ENCODE measurements around the gene ZNF568.

The ZNF568 gene

DNA sequence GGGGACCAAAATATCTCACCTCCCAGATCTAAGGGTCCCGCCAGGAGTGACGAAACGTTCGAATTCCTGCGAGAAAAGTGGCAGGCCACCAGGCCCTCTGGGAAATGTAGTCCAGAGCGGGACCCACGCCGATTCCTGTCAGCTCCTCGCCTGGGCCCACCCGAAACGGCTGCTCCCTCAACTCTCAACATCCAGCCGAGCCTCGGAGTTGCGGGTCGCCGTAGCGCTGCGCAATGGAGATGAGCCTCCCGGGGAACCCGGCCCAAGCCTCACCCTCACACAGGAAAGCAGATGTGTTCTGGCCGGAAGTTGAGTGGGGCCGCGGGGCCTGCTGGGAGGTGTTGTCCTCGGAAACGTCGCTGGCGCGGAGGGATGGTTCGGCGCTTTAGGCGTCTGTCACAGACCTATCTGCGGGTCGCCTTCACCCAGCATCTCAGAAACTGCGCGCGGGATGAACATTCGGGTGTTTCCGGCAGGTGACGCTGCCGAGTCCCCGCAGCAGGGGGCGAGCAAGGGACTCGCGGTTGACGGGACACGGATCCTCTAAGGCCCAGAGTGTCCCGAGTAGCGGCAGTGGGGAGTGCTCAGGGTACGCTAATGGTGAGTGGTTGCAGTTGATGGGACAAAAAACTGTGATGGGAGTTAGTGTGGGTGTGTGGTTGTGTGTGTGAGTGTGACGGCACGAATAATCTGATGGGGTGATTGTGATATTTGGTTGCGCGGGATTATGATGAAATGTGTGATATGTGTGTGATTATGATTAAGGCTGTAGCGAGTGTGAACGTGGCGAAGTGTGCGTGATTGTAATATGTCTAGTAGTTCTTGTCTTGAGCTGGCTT, at the start of gene ZNF568, which contains the start of gene ZNF829:
Gene ZNF568, plus strand, starts transcription at position 341 of the 839 bp plus-strand sequence. CDS start 6,439 bp downstream, outside the sequence.
Gene ZNF829, minus strand, starts transcription at position 300 of the 839 bp plus-strand sequence. CDS start 1,124 bp downstream, outside the sequence.
- peak; percentile 99 for DNase-seq

DNA sequence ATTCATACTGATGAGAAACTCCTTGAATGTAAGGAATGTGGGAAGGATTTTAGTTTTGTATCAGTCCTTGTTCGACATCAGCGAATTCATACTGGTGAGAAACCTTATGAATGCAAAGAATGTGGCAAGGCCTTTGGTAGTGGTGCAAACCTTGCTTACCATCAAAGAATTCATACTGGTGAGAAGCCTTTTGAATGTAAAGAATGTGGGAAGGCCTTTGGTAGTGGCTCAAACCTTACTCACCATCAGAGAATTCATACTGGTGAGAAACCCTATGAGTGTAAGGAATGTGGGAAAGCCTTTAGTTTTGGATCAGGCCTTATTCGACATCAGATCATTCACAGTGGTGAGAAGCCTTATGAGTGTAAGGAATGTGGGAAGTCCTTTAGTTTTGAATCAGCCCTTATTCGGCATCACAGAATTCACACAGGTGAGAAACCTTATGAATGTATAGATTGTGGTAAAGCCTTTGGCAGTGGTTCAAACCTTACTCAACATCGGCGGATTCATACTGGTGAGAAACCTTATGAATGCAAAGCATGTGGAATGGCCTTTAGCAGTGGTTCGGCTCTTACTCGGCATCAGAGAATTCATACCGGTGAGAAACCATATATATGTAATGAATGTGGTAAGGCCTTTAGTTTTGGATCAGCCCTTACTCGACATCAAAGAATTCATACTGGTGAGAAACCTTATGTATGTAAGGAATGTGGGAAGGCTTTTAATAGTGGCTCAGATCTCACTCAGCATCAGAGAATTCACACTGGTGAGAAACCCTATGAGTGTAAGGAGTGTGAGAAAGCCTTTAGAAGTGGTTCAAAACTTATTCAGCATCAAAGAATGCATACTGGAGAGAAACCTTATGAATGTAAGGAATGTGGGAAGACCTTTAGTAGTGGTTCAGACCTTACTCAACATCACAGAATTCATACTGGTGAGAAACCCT, 38.9 kb upstream of the ZNF568 start:
- no peak for DNase-seq

- DNase-seq: no peak
Measured at GRCh38 chr19:36891768-36892357, 24.3 kb upstream of the ZNF568 start.

DNA sequence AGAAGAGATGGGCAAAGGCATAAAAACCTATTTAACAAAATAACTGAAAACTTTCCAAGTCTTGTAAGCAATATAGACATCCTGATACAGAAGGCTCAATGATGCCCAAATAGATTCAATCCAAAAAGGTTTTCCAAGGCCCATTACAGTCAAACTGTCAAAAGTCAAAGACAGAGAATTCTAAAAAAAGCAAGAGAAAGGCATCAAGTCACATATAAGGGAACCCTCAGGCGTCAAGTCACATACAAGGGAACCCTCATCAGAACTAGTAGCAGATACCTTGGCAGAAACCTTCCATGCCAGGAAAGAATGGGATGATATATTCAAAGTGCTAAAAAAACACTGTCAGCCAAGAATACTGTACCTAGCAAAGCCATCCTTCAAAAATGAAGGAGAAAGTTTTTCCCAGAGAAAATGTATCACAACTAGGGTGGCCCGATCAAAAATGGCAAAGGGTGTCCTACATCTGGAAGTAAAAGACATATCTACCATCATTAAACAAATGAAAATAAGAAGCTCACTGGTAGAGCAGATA, 21.2 kb upstream of the ZNF568 start:
- no peak for DNase-seq

- DNase-seq: no peak
Measured at GRCh38 chr19:36898422-36898821, 17.7 kb upstream of the ZNF568 start.

DNA sequence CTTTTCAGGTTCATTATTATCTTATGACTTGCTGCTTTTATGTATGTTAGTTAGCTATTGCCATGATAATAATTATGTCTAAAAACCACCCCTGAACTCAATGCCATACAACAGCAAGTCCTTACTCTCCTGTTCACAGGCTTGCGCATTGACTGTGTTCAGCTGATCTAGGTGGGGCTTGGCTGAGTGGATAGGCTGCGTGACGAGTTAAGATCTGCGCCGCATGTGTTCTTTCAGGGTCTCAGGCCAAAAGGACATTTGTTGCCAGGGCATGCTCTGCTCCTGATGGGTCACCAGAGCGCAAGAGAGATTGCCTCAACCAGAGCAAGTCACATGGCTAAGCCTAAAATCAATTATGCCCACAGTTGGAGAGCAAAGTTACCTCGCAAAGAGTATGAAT, 859 bp downstream of the ZNF568 start:
- peak; percentile 19 for DNase-seq

DNA sequence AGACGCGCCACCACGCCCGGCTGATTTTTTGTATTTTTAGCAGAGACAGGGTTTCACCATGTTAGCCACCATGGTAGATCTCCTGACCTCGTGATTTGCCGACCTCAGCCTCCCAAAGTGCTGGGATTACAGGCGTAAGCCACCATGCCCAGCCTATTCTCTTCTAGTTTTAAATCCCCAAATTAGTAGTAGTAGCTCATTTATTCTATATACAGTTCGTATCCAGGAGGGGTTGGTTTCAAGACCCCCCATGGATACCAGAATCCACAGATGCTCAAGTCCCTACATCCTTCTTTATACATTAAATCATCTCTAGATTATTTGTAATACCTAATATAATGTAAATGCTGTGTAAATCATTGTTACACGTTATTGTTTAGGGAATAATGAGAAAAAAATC, 2.0 kb downstream of the ZNF568 start:
- no peak for DNase-seq

GRCh38 chr19:36931684-36932083, 15.6 kb downstream of the ZNF568 start:
- no peak for DNase-seq

DNA sequence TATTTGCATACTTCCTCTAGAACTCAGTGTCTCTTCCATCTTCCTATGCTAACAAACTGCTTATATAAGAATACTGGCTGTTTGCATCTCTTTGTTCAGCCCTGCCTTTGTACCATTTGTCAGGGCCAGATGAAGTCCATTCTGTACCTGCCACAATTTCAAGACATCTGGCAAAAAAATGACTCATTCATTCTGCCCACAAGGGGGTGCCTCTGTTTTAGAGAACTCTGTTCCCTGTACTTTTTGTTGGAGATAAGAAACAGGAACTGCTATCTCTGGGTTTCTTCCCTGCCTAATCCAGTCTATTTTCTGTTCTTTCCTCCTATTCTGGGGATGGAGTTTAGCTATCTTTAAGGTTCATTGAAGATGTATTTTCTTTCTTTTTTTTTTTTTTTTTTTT, 23.0 kb downstream of the ZNF568 start:
- no peak for DNase-seq

DNA sequence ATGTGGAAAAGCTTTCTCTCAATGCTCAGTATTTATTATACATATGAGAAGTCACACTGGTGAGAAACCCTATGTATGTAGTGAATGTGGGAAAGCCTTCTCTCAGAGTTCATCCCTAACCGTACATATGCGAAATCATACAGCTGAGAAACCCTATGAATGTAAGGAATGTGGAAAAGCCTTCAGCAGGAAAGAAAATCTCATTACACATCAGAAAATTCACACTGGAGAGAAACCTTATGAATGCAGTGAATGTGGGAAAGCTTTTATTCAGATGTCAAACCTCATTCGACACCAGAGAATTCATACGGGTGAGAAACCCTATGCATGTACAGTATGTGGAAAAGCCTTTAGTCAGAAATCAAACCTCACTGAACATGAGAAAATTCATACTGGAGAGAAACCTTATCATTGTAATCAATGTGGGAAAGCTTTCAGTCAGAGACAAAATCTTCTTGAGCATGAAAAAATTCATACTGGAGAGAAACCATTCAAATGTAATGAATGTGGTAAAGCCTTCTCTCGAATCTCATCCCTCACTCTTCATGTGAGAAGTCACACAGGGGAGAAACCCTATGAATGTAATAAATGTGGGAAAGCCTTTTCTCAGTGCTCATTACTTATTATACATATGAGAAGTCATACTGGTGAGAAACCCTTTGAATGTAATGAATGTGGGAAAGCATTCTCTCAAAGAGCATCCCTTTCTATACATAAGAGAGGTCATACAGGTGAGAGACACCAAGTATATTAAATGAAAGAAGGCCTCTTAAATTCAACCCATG, 34.4 kb downstream of the ZNF568 start:
- DNase-seq: no peak

DNA sequence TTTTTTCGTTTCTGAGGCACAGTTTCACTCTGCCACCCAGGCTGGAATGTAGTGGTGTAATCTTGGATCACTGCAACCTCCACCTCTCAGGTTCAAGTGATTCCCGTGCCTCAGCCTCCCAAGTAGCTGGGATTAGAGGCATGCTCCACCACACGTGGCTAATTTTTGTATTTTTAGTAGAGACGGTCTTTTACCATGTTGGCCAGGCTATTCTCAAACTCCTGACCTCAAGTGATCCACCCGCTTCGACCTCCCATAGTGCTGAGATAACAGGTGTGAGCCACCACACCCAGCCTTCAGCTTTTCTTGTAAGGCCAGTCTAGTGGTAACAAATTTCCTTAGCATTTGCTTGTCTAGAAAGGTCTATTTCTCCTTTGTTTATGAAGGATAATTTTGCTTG, 46.2 kb downstream of the ZNF568 start:
- no peak for DNase-seq

DNA sequence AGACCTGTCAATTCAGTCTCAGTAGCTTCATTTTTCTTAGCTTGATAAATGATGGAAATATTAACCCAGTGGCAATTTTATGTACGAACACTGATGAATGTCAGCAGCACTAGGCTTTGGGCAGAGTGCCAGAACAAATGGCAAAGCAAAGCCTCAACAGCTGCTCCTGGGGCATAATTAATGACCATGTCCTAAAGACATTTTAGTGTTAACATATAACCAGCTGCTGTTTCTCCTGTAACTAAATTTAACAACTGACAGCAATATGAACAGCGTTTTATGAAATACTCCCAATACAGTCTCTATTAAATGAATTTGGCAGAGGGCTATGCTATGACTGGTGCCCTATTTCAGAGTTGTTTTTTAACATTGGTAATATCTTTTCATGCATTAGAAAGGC, 47.1 kb downstream of the ZNF568 start:
- DNase-seq: no peak

- no peak for DNase-seq
Measured at GRCh38 chr19:36972571-36972970, 56.4 kb downstream of the ZNF568 start.

DNA sequence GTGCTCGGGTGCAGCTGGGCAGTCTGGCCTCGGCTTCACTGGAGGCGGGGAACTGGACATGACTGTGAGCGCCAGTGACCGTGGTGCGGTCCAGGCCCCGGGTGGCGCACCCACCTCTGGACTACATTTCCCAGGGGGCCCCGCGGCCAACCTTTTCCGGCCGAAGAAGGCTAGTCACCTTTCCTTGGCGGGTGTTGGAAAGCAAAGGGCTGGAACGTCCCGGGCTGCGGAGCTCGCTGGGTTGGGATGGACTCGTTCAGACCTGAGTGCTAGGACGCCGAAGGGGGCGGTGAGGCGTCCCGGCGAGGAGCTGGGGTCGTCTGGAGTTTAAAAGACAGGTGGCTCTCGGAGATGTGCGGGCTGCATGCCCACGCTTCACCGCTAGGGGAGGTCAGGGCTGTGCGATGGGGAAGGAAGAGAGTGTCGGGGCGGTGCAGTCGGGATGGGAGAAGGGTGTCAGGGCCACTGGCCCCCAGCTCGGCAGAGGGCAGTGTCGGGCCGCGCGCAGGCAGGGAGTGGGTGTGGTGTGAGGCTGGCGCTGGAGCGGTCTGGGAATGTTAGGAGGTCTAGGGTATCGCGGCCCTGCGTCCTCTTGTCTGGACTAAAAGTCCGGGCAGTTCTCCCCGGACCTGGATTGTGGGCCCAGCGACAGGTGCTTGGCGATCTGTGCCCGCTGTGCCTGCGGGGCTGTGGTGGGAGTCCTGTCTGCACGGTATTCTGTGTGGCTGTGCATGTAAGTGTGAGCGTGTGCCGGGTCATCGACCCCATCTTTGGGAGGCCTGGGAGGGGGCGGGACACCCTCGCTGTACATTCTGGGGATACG, 57.1 kb downstream of the ZNF568 start:
- peak; percentile 99 for DNase-seq

- no peak for DNase-seq
Measured at GRCh38 chr19:36973844-36974195, 57.7 kb downstream of the ZNF568 start.

GRCh38 chr19:36986131-36986530, 70.0 kb downstream of the ZNF568 start:
- DNase-seq: no peak

DNA sequence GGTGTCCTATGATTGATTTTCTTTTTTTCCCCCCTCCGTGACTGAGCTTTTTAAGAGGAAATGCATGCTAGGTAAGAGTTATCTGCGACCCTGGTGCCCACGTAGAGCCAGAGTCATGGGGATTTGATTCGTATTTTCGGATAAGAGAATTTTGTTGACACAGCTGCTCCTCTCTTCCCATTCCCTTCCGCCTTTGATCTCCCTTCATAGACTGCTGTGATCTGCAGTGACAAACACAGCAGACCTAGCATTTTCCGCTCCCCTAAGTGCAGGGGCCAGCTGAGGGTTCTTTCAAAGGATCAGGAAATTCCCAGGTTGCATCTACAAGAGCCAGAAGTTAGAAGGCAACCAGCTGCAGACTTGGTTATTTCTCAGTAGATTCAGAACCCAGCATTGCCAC, 70.5 kb downstream of the ZNF568 start:
- no peak for DNase-seq

- DNase-seq: no peak
Measured at GRCh38 chr19:36987091-36987490, 71.0 kb downstream of the ZNF568 start.

DNA sequence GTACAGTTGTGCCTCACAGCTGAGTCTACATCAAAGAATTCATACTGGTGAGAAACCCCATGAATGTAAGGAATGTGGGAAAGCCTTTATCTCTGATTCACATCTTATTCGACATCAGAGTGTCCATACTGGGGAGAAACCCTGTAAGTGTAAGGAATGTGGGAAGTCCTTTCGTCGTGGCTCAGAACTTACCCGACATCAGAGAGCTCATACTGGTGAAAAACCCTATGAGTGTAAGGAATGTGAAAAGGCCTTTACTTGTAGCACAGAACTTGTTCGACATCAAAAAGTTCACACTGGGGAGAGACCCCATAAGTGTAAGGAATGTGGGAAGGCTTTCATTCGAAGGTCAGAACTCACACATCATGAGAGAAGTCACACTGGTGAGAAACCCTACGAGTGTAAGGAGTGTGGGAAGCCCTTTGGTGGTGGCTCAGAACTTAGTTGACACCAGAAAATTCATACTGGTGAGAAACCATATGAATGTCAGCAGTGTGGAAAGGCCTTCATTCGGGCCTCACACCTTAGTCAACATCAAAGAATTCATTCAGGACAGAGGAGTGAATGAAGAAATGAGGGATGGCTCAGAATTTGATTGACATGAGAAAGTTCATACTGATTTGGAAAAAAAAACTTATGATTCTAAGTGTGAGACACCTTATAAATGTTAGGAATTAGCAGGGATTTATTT, 81.2 kb downstream of the ZNF568 start:
- no peak for DNase-seq

DNA sequence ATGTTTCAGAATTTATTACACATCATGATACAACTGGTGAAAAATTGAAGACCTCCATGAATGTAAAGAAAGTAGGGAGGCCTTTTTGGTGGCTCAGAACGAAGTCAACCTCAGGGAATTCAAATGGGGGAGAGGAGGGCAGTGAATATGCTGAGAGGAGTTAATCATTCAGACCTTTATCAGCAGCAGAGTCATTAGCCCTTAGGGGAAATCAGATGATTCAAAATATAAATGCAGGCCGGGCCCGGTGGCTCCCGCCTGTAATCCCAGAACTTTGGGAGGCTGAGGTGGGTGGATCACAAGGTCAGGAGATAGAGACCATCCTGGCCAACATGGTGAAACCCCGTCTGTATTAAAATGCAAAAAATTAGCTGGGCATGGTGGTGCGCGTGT, 81.7 kb downstream of the ZNF568 start:
- no peak for DNase-seq

DNA sequence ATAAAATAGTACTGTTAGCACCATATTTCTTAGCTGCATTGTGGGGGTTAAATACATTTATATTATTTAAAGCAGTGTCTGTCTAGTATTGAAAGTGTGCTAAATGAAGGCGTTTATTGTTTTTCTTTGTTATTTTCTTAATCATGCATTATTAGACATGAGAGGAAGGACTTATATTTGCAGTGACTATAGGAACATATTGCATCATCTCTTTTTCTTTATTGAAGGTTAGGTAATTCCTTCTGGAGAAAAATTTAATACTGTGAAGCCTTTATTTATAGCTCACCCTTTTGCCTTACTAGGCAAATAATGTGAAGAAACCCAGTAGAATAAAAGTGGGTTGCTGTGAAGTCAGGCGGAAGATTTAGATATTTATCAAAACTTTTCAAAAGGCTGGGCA, 83.2 kb downstream of the ZNF568 start:
- no peak for DNase-seq

All from retina (tissue), 1 donor.